Cardiac fibroblast (primary cell): ENCODE measurements around the gene RCSD1.
"Not testable (repeated sequence)": the region's sequence is repeated elsewhere in the genome, so short reads cannot be mapped to it uniquely, and the experiment has no call there.

Experiments used
- DNase-seq, 2 donors: peaks; one replicate each; pipeline versions ENCODE4 v3.0.0 to v3.0.0-alpha.2; 2010; ENCODE audit warnings: low read depth in 2 of 2
- H3K4me3 ChIP-seq, 2 donors: replicated peaks in 1 of 2; 1 replicate in 1 of 2; 2 replicates in 1 of 2; pipeline ENCODE4 v1.5.1; 2011; ENCODE audit warnings: low read depth in 2 of 2, low read length in 2 of 2, mild to moderate bottlenecking in 2 of 2, moderate library complexity in 1 of 2
- TF ChIP-seq, protein P1 (sequence below): IDR thresholded peaks from one replicate; pipeline ENCODE4 v1.5.1; 2011; ENCODE audit warnings: low read depth, mild to moderate bottlenecking, low read length, inconsistent platforms

RCSD1 gene

DNA sequence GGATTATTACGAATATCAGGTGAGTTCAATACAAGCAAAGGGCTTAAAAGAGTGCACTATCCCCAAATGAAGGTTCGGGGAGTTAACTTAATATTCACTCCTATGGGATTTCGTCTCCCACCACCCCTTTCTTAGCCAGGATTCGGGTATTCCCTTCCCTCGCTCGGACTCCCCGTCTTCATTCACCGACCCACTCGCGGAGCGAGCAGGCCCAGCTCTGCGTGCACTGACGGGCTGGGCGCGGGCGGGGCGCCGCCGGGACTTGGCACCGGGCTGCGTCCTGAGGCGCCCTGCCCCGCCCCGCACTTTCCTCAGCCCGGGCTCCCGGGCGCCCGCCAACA is 84.0 kb downstream of the RCSD1 start:
- no peak for DNase-seq
- TF ChIP-seq, protein P1, sequence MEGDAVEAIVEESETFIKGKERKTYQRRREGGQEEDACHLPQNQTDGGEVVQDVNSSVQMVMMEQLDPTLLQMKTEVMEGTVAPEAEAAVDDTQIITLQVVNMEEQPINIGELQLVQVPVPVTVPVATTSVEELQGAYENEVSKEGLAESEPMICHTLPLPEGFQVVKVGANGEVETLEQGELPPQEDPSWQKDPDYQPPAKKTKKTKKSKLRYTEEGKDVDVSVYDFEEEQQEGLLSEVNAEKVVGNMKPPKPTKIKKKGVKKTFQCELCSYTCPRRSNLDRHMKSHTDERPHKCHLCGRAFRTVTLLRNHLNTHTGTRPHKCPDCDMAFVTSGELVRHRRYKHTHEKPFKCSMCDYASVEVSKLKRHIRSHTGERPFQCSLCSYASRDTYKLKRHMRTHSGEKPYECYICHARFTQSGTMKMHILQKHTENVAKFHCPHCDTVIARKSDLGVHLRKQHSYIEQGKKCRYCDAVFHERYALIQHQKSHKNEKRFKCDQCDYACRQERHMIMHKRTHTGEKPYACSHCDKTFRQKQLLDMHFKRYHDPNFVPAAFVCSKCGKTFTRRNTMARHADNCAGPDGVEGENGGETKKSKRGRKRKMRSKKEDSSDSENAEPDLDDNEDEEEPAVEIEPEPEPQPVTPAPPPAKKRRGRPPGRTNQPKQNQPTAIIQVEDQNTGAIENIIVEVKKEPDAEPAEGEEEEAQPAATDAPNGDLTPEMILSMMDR = no peak
- H3K4me3 ChIP-seq = peak overlapping the region; percentile 66 to 86

DNA sequence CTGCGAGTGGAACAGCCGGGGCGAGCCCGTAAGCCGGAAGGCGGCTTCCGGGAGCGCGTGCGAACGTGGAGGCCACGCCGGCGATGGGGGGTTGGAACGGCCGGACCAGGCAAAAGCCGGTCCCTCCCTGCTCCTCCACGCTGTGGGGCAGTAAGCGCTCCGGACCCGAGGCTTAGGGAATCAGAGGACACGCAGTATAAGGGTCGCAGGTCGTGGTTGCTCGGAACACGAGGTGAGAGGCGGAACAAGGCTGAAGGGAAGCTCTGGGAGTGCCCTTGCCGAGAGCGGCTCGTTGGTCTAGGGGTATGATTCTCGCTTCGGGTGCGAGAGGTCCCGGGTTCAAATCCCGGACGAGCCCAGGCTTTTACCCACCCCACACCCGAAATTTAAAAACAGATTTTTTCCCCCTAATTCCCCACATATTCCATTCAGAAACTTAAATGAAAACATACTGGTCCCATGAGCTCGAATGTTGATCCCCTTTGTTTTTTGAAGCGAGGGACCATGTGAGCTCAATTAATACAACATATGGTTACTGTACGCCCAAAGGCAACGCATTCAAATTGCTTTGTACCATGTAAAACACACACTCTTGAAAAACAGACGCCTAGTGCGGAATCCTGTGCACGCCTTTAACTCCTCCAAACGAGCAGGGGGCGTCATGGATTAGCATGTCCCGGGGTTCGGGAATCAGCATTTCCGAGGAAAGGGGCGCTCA is 84.6 kb downstream of the RCSD1 start:
- peak overlapping the region; percentile 66 to 86 for H3K4me3 ChIP-seq
- TF ChIP-seq, protein P1 = no peak
- peak; percentile 91 for DNase-seq

DNA sequence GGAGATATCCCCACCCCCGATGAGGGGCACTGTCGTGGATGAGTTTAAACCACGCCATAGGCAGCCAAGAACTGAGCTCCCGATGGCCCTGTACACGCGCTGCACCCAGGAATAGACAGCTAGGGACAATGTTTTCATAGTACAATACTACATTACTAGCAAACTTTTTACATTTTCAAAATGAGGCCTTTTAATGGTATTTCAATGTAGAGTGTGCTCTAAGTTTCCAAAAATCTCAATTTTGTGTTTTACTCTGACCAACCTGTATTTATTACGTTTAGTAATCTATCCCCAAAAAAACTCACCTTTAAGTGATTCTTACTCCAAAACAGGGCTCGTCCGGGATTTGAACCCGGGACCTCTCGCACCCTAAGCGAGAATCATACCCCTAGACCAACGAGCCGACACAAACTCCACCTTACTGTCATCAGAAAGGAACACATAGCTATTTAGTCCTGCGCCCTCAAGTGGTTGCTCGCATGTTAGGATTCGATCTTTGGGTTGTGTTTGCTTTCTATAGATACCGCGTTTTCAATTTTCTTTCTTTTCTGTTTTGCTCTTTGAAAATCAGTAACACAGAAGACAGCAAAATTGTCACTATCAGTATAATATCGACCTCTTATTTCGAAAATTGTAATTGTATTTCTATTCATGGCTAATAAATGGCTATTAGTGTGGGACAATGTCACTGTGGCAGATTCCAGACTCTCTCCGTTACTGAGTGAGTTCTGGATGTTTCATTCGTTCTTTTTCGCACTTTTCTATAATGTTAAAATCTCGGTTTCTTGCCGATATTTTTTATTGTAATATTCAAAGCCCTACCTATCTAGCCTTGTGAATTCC is 85.3 kb downstream of the RCSD1 start:
- TF ChIP-seq, protein P1 = peak; percentile 85

DNA sequence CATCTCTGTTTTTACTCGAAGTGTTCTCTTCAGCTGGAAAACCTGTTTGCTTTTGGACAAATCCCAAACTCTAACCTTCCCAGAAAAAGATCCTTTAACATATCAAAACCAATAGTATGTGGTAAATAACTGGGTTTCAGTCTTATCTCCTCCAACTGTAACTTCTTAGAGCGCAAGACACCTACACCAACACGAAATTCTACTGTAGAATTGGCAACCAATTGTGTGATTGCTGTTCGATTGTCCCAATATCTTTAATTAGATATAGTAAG is 85.9 kb downstream of the RCSD1 start:
- DNase-seq = no peak
- TF ChIP-seq, protein P1 = no peak

More for the DNA sequence above, 85.3 kb downstream of the RCSD1 start:
- peak overlapping the region; percentile 66 to 86 for H3K4me3 ChIP-seq
- peak; percentile 92 to 94 for DNase-seq

DNA sequence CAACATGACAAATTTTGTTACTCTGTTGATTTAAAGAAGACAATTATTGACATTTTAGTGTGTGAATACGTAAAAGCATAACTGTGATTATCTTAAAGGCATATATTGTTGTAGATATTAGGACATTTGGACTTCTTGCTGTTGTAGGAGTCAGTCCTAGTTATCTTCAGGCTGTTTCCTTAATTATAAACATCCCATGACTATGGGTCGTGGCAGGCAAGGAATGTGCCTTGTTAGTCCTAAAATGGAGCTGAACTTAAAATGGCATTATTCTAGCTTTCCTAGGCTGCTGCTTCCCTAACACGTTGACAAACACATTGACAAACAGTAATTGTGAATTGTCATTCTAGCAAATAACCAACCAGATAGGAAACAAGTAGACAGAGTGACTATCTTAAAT is 87.3 kb downstream of the RCSD1 start:
- no peak for DNase-seq
- H3K4me3 ChIP-seq = no peak overlapping the region
- TF ChIP-seq, protein P1 = no peak

More for the DNA sequence above, 85.9 kb downstream of the RCSD1 start:
- peak overlapping the region; percentile 47 to 58 for H3K4me3 ChIP-seq

DNA sequence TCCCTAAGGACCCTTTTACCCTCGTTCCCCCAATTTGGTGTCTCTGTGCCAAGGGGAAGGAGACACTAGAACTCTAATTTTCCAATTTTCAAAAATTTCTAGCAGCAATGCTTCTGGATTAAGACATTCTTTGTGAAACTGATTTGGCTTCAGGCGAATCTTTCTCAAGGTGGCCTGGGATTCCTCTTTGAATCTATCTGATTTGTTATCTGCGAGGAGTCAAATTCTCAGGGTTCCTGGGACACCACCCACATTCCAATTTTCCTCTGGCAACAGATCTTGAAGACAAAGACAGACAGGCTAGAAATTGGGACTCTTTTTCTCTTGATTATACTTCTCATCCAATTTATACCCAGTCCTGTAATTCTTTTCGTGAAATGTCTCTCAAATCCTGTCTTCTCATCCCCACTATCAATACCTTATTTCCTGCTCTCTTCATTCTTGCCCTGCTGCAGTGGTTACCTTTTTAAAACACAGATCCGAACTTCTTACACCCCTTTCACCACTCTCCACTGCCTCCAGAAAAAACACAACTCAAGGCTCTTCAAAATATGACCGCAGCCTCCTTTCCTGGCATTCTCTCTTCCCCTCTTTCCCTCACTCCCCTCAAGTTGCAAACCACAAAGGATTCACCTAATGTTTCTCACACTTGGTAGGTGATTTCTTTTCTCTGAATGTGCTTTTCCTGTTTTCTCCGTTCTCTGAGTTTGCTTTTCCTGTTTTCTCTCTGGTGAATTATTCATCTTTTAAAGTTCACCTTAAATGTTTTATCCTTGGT is 89.1 kb downstream of the RCSD1 start:
- DNase-seq = no peak
- TF ChIP-seq, protein P1 = no peak
- no peak overlapping the region for H3K4me3 ChIP-seq

DNA sequence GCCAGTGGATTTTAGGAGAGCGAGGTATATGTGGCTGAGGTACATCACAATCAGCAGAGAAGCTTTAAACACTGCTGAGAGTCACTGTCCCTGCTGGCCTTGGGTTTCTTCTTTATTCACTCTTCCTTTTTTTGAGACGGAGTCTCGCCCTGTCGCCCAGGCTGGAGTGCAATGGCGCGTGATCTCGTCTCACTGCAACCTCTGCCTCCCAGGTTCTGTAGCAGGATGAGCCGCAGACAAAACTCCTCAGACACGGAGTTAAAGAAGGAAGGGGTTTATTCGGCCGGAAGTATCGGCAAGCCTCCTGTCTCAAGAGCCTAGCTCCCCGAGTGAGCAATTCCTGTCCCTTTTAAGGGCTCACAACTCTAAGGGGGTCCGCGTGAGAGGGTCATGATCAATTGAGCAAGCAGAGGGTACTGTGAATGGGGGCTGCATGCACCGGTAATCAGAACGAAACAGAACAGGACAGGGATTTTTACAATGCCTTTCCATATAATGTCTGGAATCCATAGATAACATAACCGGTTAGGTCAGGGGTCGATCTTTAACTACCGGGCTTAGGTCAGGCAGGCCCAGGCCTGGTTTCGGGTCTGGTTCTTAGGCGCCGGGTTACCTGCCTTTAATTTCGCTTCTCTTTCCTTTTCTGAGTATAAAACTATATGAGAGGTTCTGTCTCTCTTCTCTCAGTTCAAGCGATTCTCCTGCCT is 89.8 kb downstream of the RCSD1 start:
- not testable (repeated sequence) for DNase-seq, H3K4me3 ChIP-seq
